WTC11 (cell line): ENCODE results near the gene PLXND1. TPM values are rescaled to one million over a fixed set of nuclear protein-coding genes. Genes with fewer than 3 reads are reported as not detected.

ENCODE experiments used
- ATAC-seq: fragments of 200-7000 bp; cut with Tn5 transposase; 2 replicates; pipeline ENCODE4 v1.10.0; 2021; ENCODE audit warnings: mild to moderate bottlenecking, moderate library complexity
- CTCF ChIA-PET: fragments of 300-600 bp; sonication (Branson Sonifier 250); formaldehyde crosslinking; loops from one replicate; lab custom pipeline; 2021; ENCODE audit warnings: antibody characterized with exemption; lab: Charles Lee
- POLR2A ChIA-PET: fragments of 350-600 bp; sonication (Branson Sonifier 250); formaldehyde crosslinking; loops from one replicate; lab custom pipeline; 2021; ENCODE audit warnings: antibody characterized with exemption; lab: Charles Lee
- DNase-seq: peaks from one replicate; pipeline ENCODE4 v3.0.0; 2021; ENCODE audit warnings: low spot score
- H3K27ac Mint-ChIP-seq: 2 replicates; pipeline ENCODE4 v1.8.0; 2021; ENCODE audit warnings: mixed read lengths
- H3K27me3 Mint-ChIP-seq: 2 replicates; pipeline ENCODE4 v1.8.0; 2021; ENCODE audit warnings: low read depth, mild to moderate bottlenecking, moderate library complexity, mixed read lengths
- H3K36me3 Mint-ChIP-seq: 2 replicates; pipeline ENCODE4 v1.8.0; 2021; ENCODE audit warnings: mixed read lengths
- H3K4me1 Mint-ChIP-seq: 2 replicates; pipeline ENCODE4 v1.8.0; 2022; ENCODE audit warnings: mixed read lengths
- H3K4me3 Mint-ChIP-seq: 2 replicates; pipeline ENCODE4 v1.8.0; 2021; ENCODE audit warnings: mild to moderate bottlenecking, moderate library complexity, mixed read lengths
- H3K9me3 Mint-ChIP-seq: 2 replicates; pipeline ENCODE4 v1.8.0; 2021; ENCODE audit warnings: mixed read lengths
- ATF6 ChIP-seq: sonication (generic); formaldehyde crosslinking; IDR thresholded peaks from 2 replicates; pipeline ENCODE4 v1.8.1; 2023; ENCODE audit warnings: mild to moderate bottlenecking, missing genetic modification reagents
- CREM ChIP-seq: sonication (generic); formaldehyde crosslinking; IDR thresholded peaks from 2 replicates; pipeline ENCODE4 v1.8.1; 2022; ENCODE audit warnings: mild to moderate bottlenecking, missing genetic modification reagents, moderate library complexity
- ELF4 ChIP-seq: sonication (generic); formaldehyde crosslinking; IDR thresholded peaks from 2 replicates; pipeline ENCODE4 v1.8.1; 2022; ENCODE audit warnings: low read depth, mild to moderate bottlenecking, moderate library complexity, missing genetic modification reagents
- HMGA2 ChIP-seq: fragments of 250-450 bp; sonication (Bioruptor Pico); IDR thresholded peaks from 2 replicates; pipeline ENCODE4 v1.4.0; 2021; ENCODE audit warnings: mild to moderate bottlenecking, moderate library complexity
- MXD4 ChIP-seq: fragments of 250-450 bp; sonication (Bioruptor Pico); IDR thresholded peaks from 2 replicates; pipeline ENCODE4 v1.8.0; 2021; ENCODE audit warnings: mild to moderate bottlenecking, moderate library complexity, borderline replicate concordance
- NFE2L1 ChIP-seq: sonication (generic); formaldehyde crosslinking; IDR thresholded peaks from 2 replicates; pipeline ENCODE4 v1.8.1; 2023; ENCODE audit warnings: missing genetic modification reagents
- NFYB ChIP-seq: sonication (generic); formaldehyde crosslinking; conservative IDR thresholded peaks from 2 replicates; pipeline ENCODE4 v1.8.0; 2022; ENCODE audit warnings: low read depth, missing genetic modification reagents
- NR2C2 ChIP-seq: sonication (generic); formaldehyde crosslinking; IDR thresholded peaks from 2 replicates; pipeline ENCODE4 v1.8.0; 2022; ENCODE audit warnings: mild to moderate bottlenecking, missing genetic modification reagents
- OVOL2 ChIP-seq: fragments of 250-450 bp; sonication (Bioruptor Pico); IDR thresholded peaks from 2 replicates; pipeline ENCODE4 v1.9.0; 2021; ENCODE audit warnings: mild to moderate bottlenecking, borderline replicate concordance
- PREB ChIP-seq: sonication (generic); formaldehyde crosslinking; IDR thresholded peaks from 2 replicates; pipeline ENCODE4 v1.8.1; 2022; ENCODE audit warnings: mild to moderate bottlenecking, missing genetic modification reagents, moderate library complexity, borderline replicate concordance
- PRRX2 ChIP-seq: fragments of 250-450 bp; sonication (Bioruptor Pico); IDR thresholded peaks from 2 replicates; pipeline ENCODE4 v1.8.0; 2021; ENCODE audit warnings: mild to moderate bottlenecking
- ZNF219 ChIP-seq: sonication (generic); formaldehyde crosslinking; IDR thresholded peaks from 2 replicates; pipeline ENCODE4 v1.8.0; 2023; ENCODE audit warnings: missing genetic modification reagents, mild to moderate bottlenecking, borderline replicate concordance
- ZNF416 ChIP-seq: fragments of 250-450 bp; sonication (Bioruptor Pico); IDR thresholded peaks from 2 replicates; pipeline ENCODE4 v1.9.0; 2021; ENCODE audit warnings: mild to moderate bottlenecking, inconsistent platforms
- ZNF423 ChIP-seq: fragments of 250-450 bp; sonication (Bioruptor Pico); IDR thresholded peaks from 2 replicates; pipeline ENCODE4 v2.1.2; 2022; ENCODE audit warnings: mild to moderate bottlenecking, moderate library complexity
- total RNA-seq: library from RNA; stranded (reverse); gene quantifications from 3 replicates; pipeline ENCODE4 v1.2.3, GENCODE V29; 2021
- TF ChIP-seq, protein P1 (sequence below): sonication (generic); formaldehyde crosslinking; IDR thresholded peaks from 2 replicates; pipeline ENCODE4 v1.8.0; 2022; ENCODE audit warnings: mild to moderate bottlenecking, missing genetic modification reagents
- TF ChIP-seq, protein P2 (sequence below): sonication (generic); formaldehyde crosslinking; IDR thresholded peaks from 2 replicates; pipeline ENCODE4 v1.8.0; 2023; ENCODE audit warnings: missing genetic modification reagents
- TF ChIP-seq, protein P3 (sequence below): sonication (generic); formaldehyde crosslinking; IDR thresholded peaks from 2 replicates; pipeline ENCODE4 v1.8.0; 2023; ENCODE audit warnings: mild to moderate bottlenecking, missing genetic modification reagents
- TF ChIP-seq, protein P4 (sequence below): sonication (generic); formaldehyde crosslinking; IDR thresholded peaks from 2 replicates; pipeline ENCODE4 v1.8.0; 2023; ENCODE audit warnings: missing genetic modification reagents, mild to moderate bottlenecking, borderline replicate concordance
- TF ChIP-seq, protein P5 (sequence below): fragments of 250-450 bp; sonication (Bioruptor Pico); IDR thresholded peaks from 2 replicates; pipeline ENCODE4 v1.9.0; 2021; ENCODE audit warnings: mild to moderate bottlenecking

Gene PLXND1
- total RNA-seq, 1 experiment from 2014 or later: 56.7 TPM

DNA sequence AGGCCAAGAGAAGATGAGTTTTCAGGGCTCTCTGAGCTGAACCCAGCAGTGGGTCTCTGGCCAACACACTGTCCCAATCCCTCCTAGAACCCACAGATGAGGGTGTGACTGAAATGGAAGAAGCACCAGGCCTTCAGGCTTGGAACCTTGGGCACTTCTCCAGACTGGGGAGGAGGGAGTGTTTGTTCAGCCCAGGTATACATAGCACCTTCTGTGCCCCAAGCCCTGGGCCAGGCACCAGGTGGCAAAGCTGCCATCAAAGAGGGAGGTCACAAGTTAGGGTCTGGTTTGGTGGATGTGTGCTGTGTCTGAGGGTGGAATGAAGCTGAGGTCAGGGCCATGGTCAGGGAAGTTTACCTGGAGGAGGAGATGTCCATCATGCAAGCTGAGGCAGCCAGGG lies 93.9 kb downstream of the PLXND1 start:
- TF ChIP-seq MXD4 (no peak), OVOL2 (CRISPR knock-in tag) (no peak), ZNF219 (no peak), NFE2L1 (CRISPR knock-in tag) (no peak), NFYB (no peak), PRRX2 (CRISPR knock-in tag) (no peak), PREB (CRISPR knock-in tag) (no peak), CREM (CRISPR knock-in tag) (no peak), NR2C2 (CRISPR knock-in tag) (no peak), ZNF416 (CRISPR knock-in tag) (no peak), ELF4 (CRISPR knock-in tag) (no peak), HMGA2 (CRISPR knock-in tag) (no peak)
- TF ChIP-seq, protein P1, sequence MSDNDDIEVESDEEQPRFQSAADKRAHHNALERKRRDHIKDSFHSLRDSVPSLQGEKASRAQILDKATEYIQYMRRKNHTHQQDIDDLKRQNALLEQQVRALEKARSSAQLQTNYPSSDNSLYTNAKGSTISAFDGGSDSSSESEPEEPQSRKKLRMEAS (CRISPR knock-in tag): no peak
- TF ChIP-seq, protein P2, sequence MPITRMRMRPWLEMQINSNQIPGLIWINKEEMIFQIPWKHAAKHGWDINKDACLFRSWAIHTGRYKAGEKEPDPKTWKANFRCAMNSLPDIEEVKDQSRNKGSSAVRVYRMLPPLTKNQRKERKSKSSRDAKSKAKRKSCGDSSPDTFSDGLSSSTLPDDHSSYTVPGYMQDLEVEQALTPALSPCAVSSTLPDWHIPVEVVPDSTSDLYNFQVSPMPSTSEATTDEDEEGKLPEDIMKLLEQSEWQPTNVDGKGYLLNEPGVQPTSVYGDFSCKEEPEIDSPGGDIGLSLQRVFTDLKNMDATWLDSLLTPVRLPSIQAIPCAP: no peak
- TF ChIP-seq, protein P3, sequence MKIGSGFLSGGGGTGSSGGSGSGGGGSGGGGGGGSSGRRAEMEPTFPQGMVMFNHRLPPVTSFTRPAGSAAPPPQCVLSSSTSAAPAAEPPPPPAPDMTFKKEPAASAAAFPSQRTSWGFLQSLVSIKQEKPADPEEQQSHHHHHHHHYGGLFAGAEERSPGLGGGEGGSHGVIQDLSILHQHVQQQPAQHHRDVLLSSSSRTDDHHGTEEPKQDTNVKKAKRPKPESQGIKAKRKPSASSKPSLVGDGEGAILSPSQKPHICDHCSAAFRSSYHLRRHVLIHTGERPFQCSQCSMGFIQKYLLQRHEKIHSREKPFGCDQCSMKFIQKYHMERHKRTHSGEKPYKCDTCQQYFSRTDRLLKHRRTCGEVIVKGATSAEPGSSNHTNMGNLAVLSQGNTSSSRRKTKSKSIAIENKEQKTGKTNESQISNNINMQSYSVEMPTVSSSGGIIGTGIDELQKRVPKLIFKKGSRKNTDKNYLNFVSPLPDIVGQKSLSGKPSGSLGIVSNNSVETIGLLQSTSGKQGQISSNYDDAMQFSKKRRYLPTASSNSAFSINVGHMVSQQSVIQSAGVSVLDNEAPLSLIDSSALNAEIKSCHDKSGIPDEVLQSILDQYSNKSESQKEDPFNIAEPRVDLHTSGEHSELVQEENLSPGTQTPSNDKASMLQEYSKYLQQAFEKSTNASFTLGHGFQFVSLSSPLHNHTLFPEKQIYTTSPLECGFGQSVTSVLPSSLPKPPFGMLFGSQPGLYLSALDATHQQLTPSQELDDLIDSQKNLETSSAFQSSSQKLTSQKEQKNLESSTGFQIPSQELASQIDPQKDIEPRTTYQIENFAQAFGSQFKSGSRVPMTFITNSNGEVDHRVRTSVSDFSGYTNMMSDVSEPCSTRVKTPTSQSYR (CRISPR knock-in tag): no peak
- TF ChIP-seq, protein P4, sequence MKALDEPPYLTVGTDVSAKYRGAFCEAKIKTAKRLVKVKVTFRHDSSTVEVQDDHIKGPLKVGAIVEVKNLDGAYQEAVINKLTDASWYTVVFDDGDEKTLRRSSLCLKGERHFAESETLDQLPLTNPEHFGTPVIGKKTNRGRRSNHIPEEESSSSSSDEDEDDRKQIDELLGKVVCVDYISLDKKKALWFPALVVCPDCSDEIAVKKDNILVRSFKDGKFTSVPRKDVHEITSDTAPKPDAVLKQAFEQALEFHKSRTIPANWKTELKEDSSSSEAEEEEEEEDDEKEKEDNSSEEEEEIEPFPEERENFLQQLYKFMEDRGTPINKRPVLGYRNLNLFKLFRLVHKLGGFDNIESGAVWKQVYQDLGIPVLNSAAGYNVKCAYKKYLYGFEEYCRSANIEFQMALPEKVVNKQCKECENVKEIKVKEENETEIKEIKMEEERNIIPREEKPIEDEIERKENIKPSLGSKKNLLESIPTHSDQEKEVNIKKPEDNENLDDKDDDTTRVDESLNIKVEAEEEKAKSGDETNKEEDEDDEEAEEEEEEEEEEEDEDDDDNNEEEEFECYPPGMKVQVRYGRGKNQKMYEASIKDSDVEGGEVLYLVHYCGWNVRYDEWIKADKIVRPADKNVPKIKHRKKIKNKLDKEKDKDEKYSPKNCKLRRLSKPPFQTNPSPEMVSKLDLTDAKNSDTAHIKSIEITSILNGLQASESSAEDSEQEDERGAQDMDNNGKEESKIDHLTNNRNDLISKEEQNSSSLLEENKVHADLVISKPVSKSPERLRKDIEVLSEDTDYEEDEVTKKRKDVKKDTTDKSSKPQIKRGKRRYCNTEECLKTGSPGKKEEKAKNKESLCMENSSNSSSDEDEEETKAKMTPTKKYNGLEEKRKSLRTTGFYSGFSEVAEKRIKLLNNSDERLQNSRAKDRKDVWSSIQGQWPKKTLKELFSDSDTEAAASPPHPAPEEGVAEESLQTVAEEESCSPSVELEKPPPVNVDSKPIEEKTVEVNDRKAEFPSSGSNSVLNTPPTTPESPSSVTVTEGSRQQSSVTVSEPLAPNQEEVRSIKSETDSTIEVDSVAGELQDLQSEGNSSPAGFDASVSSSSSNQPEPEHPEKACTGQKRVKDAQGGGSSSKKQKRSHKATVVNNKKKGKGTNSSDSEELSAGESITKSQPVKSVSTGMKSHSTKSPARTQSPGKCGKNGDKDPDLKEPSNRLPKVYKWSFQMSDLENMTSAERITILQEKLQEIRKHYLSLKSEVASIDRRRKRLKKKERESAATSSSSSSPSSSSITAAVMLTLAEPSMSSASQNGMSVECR: no peak
- TF ChIP-seq, all 79 proteins: peak for 0
- Mint-ChIP-seq H3K4me3 (no peak overlapping the region), H3K36me3 (no peaks in the 10 kb centered on the region; the same call in 1 of the 2 replicates), H3K9me3 (no peaks in the 10 kb centered on the region), H3K27me3 (no peaks in the 10 kb centered on the region; the same call in 1 of the 2 replicates), H3K27ac (no peak overlapping the region), H3K4me1 (no peaks in the 10 kb centered on the region)
- POLR2A ChIA-PET: no interaction called here
- ATAC-seq (no peak), DNase-seq (no peak)
- CTCF ChIA-PET: interaction anchor here (1.0 kb wide), 1 partner anchor 30 kb away, joined by 3 read pairs; no protein-coding TSS in a partner anchor

DNA sequence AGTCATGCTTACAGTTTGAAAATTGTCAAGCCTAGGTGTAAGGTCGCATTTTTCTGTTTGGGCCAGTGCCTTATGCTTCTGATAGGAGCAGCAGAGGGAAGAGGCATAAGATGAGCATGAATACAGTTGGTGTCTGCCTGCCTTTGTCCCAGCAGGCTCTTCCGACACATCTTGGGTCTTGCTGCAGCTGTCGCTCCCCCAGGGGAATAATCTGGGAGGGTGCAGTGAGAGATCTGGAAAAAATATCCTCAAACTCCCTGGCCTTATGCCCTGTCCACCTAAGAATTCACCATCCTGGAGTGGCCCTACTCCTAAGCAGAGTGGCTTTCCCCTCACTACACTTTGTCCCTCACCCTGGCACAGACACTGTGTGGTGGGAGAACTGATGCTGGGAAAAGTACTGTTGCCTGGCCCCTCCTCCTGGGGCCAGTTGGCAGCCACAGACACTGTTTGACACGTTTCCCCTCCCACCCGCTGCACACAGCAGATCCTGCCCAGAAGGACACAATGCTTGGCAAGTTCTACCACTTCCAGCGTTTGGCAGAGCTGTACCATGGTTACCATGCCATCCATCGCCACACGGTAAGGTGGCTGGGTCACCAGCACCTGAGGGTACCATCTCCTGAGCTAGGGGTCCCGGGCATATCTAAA lies 99.2 kb downstream of the PLXND1 start:
- H3K4me3 Mint-ChIP-seq: no peak overlapping the region
- ATAC-seq (no peak), DNase-seq (no peak)
- H3K9me3 Mint-ChIP-seq: no peaks in the 10 kb centered on the region
- ChIA-PET CTCF (no interaction called here), POLR2A (no interaction called here)
- H3K4me1 Mint-ChIP-seq: no peaks in the 10 kb centered on the region
- no peaks in the 10 kb centered on the region; the same call in 1 of the 2 replicates for H3K36me3 Mint-ChIP-seq
- no peak overlapping the region for H3K27ac Mint-ChIP-seq
- no peaks in the 10 kb centered on the region; the same call in 1 of the 2 replicates for H3K27me3 Mint-ChIP-seq
- TF ChIP-seq, protein P5, sequence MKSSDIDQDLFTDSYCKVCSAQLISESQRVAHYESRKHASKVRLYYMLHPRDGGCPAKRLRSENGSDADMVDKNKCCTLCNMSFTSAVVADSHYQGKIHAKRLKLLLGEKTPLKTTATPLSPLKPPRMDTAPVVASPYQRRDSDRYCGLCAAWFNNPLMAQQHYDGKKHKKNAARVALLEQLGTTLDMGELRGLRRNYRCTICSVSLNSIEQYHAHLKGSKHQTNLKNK (CRISPR knock-in tag): no peak
- TF ChIP-seq ATF6 (CRISPR knock-in tag) (no peak), ZNF423 (CRISPR knock-in tag) (no peak)
- TF ChIP-seq, all 79 proteins: peak for 0
